NCI-H526 (cell line): ENCODE measurements around the gene ENO4.

Experiments used
- DNase-seq, 2 experiments: peaks; one replicate each; lab custom pipeline; 2025; lab: John Stamatoyannopoulos, UW

ENO4 gene

DNA sequence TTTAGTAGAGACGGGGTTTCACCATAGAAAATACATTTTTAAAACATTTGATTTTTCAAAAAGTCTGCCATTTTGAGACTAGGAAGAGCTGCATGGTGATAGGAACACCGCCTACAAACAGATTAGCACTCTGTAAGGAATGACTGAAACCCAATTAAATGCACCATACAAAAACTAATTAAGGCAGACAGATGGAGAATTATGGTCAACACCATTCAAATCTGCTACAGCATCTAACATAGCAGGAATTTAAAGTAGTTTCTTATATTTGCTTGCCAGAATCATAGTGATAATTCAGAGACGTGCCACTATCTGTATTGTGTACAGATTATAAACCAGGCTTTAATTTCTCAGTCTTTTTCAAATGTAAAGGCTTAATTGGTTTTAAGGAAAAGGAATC lies 68.2 kb downstream of the ENO4 start:
- DNase-seq, result no peak

DNA sequence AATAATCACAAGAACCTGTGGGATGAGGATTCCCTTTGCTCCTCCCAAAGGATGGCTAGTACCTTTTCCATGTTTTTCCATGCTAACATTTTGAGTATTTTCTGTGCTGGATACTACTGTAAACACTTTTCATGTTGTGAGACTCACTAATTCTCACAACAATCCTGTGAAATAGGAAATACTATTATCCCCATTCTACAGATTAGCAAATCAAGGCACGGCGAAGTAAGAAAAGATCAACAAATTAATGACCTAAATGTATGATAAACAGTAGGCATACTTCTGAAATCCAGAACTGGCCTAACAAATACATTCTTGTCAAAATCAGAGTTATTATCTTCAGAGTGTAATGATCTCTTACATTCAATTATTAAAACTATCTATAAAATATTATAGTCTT lies 69.3 kb downstream of the ENO4 start:
- no peak for DNase-seq

DNA sequence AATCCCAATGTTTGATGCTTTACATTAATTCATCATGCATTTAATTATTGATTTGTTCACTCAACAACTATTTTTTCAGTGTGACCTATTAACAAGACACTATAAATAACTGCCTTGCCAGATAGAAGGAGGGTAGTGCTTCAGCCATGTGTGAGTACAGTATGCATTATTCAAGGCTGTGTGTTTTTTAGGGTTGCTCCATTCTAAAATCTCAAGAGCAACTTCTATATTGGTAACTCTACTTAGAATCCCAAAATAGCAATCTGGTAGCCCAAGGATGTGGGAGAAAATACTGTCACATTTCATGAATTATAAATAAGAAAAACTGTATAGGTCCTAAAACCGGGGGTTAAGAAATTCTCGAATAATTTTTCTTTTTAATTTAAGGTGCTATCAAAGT lies 69.9 kb downstream of the ENO4 start:
- no peak for DNase-seq

DNA sequence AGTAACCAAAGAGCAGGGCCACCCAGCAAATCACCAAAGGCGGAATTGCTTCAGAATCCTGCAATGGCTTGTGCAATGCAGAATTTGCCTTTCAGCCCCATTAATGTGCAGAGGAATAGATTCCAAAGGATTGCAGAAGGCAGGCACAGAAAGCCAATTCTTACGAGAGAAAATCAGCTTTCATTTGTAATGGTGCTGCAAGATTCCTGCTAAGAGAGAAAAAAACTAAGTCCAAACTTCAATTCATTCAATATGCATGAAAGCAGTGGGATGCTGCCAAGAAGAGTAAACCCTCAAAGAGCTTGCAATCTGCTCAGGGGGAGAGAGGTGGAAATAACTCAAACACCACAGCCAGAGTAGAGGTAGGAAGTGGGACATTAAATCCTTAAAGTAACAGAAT lies 70.4 kb downstream of the ENO4 start:
- DNase-seq, result no peak

DNA sequence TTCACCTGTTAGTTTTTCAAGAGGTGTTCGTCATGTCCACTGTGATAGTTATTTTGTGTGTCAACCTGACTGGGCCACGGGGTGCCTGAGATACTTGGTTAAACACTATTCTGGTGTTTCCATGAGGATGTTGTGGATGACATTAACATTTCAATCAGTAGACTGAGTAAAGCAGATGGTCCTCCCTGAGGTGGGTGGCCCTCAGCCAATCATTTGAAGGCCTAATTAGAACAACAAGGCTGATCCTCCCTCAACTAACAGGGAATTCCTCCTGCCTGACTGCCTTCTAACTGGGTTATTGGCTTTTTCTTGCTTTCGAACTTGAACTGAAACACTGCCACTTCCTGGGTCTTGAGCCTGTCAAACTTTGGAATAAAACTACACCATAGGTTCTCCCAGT lies 75.8 kb downstream of the ENO4 start:
- no peak for DNase-seq

DNA sequence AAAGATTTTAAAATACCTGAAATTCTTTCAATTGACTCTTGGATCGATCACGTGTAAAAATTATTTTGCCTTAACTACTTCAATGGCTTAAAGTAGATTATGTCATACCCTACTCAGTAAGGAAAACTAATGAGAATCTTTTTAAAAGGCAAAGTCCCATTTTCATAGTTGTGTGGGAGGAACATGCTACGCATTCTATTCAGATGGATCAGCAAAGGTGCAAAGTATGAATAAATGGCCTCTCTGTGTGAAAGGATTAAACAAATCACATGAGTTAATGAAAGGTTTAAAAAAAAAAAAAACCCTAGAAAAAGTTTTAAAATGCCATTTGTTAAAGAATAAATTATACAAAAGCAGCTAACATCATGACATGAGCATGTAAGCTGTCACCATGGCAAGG lies 77.1 kb downstream of the ENO4 start:
- DNase-seq, result no peak

DNA sequence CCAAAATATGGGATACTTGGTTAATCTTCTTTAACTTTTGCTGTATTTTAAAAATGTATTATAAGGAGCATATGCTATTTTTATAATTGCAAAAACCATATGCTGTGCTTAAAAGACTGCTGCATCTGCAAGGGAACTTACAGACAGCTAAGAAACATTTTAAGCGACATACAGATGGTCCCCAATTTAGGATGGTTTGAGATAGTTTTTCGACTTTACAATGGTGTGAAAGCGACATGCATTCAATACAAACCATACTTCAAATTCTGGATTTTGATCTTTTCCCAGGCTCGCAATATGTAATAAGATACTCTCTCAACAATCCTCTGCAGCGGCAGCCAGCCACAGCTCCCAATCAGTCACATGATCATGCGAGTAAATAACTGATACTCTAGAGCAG lies 82.5 kb downstream of the ENO4 start:
- no peak for DNase-seq
